Lung (tissue), 12 donors: ENCODE measurements around the gene RBFOX2. TPM values are rescaled to one million over a fixed set of nuclear protein-coding genes. Genes with fewer than 3 reads are reported as not detected.

ENCODE experiments used
- ATAC-seq: fragments of 200-7000 bp; cut with Tn5 transposase; one replicate; pipeline ENCODE4 v1.9.1; 2020; ENCODE audit warnings: moderate number of reproducible peaks; ENCODE audit not compliant: insufficient read depth, low FRiP score
- DNase-seq, 3 donors: peaks; one replicate each; pipeline ENCODE4 v3.0.0-alpha.2; 2013 to 2017
- H3K27ac ChIP-seq, 2 donors: one replicate each; pipeline ENCODE4 v1.5.1; 2013; ENCODE audit warnings: mild to moderate bottlenecking in 2 of 2, moderate library complexity in 2 of 2, control low read depth in 1 of 2, inconsistent platforms in 1 of 2, low read depth in 1 of 2, low read length in 1 of 2
- H3K27me3 ChIP-seq, 3 donors: one replicate each; pipeline ENCODE4 v1.5.1; 2013; ENCODE audit warnings: low read length in 2 of 3; ENCODE audit not compliant: control insufficient read depth in 3 of 3, insufficient read depth in 3 of 3
- H3K36me3 ChIP-seq, 4 donors: one replicate each; pipeline ENCODE4 v1.5.1; 2013; ENCODE audit warnings: low read length in 4 of 4, mild to moderate bottlenecking in 1 of 4, moderate library complexity in 1 of 4; ENCODE audit not compliant: control insufficient read depth in 4 of 4, insufficient read depth in 4 of 4
- H3K4me1 ChIP-seq, 5 donors: one replicate each; pipeline ENCODE4 v1.5.1; 2013; ENCODE audit warnings: low read length in 5 of 5, mild to moderate bottlenecking in 2 of 5, moderate library complexity in 1 of 5; ENCODE audit not compliant: control insufficient read depth in 5 of 5, insufficient read depth in 5 of 5
- H3K4me3 ChIP-seq: one replicate; pipeline ENCODE4 v1.5.1; 2013; ENCODE audit warnings: mild to moderate bottlenecking, control low read depth, moderate library complexity
- H3K9ac ChIP-seq, 2 donors: one replicate each; pipeline ENCODE4 v1.5.1; 2013; ENCODE audit warnings: low read length in 2 of 2, control low read depth in 1 of 2; ENCODE audit not compliant: insufficient read depth in 1 of 2
- H3K9me3 ChIP-seq, 4 donors: one replicate each; pipeline ENCODE4 v1.5.1; 2013; ENCODE audit warnings: low read length in 3 of 4, mild to moderate bottlenecking in 1 of 4, moderate library complexity in 1 of 4; ENCODE audit not compliant: control insufficient read depth in 4 of 4, insufficient read depth in 3 of 4
- WGBS, 2 donors: extraction: QIAGEN DNeasy Blood & Tissue Kit; methylation state at CpG; one replicate each; pipeline ENCODE4 v1.1.7; 2013; 5-methylcytosine and 5-hydroxymethylcytosine counted together
- polyA plus RNA-seq, 2 donors: library from polyadenylated mRNA; stranded (reverse); fragments of 200-250 nt; gene quantifications; one replicate each; pipeline ENCODE4 v1.2.1, GENCODE V29; 2013
- total RNA-seq, 2 donors: library from RNA; depleted of rRNA in 1 of 2; stranded (reverse); fragments of >200 nt in 1 of 2; gene quantifications; one replicate each; pipeline ENCODE4 v1.2.1, GENCODE V29; 2014 to 2021
- TF ChIP-seq, protein P1 (sequence below): IDR thresholded peaks from 2 replicates; pipeline ENCODE4 v1.5.1; 2012; ENCODE audit warnings: mild to moderate bottlenecking; ENCODE audit errors: control extremely low read depth, extremely low read depth
- donor health status: control.
- donor health status: control.
- donor health status: Bipolar disorder and iron deficiency.
- donor health status: healthy.
- donor health status: DM: yes; HTN: yes; CAD: no.

The RBFOX2 gene
- total and polyA plus RNA-seq, 4 donors = 16.5 to 195 (median 43.3) TPM

DNA sequence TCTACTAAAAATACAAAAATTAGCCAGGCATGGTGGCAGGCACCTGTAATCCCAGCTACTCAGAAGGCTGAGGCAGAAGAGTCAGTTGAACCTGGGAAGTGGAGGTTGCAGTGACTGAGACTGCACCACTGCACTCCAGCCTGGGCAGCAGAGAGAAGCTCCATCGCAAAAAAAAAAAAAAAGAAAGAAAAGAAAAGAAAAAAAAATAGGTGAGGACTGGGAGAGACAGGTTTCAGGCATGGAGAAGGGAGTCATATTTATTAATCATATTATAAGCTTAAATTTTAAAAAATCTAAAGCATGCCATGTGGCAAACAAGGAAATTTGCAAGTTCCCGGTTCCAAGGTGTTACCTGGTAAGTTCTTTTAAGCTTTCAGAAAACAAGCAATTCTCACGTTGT lies 311.1 kb downstream of the RBFOX2 start, which contains the start of gene APOL5:
TSS of gene APOL5 (plus strand) at position 301 of the 400 bp plus-strand sequence. CDS start at position 301, 0 bp downstream.
- Histone ChIP-seq H3K4me3 (no peak within 1 kb of the TSS), H3K27ac (no peak within 1 kb of the TSS), H3K36me3 (no peaks in the 10 kb centered on the region), H3K27me3 (no peaks in the 10 kb centered on the region), H3K4me1 (no peaks in the 10 kb centered on the region), H3K9ac (no peak within 1 kb of the TSS), H3K9me3 (no peaks in the 10 kb centered on the region)
- WGBS, 2 donors = 75 to 80% methylated on average over 3 of the region's 3 CpGs
- ATAC-seq (no peak), DNase-seq (no peak)
- TF ChIP-seq, protein P1, sequence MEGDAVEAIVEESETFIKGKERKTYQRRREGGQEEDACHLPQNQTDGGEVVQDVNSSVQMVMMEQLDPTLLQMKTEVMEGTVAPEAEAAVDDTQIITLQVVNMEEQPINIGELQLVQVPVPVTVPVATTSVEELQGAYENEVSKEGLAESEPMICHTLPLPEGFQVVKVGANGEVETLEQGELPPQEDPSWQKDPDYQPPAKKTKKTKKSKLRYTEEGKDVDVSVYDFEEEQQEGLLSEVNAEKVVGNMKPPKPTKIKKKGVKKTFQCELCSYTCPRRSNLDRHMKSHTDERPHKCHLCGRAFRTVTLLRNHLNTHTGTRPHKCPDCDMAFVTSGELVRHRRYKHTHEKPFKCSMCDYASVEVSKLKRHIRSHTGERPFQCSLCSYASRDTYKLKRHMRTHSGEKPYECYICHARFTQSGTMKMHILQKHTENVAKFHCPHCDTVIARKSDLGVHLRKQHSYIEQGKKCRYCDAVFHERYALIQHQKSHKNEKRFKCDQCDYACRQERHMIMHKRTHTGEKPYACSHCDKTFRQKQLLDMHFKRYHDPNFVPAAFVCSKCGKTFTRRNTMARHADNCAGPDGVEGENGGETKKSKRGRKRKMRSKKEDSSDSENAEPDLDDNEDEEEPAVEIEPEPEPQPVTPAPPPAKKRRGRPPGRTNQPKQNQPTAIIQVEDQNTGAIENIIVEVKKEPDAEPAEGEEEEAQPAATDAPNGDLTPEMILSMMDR = no peak

DNA sequence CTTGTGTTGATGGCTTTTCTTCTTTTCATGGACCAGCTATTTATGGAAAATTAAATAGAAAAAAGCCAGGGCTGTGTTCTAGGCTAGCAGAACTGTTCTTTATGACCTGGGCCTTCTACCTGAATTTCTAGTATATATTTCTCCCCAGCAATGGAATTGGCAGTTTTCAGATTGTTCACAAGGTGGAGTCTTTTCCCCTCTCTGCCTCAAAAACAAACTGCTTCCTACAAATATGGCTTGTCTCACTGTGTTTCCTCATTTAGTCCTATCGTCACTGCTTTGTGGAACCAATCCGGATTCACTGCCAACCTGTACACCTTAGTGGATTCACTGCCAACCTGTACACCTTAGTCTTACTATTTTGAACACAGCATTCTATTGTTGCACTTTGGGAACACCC lies 316.0 kb downstream of the RBFOX2 start:
- Histone ChIP-seq H3K36me3 (no peaks in the 10 kb centered on the region), H3K4me3 (no peak overlapping the region), H3K9ac (no peak overlapping the region), H3K27ac (no peak overlapping the region), H3K4me1 (peaks cover 0 to 4% (median 0%) of the 10 kb centered on the region in 5 donors), H3K9me3 (no peaks in the 10 kb centered on the region), H3K27me3 (no peaks in the 10 kb centered on the region)
- WGBS, 2 donors = 90 to 96% methylated on average over 2 of the region's 2 CpGs
- ATAC-seq (no peak), DNase-seq (no peak)
- TF ChIP-seq, protein P1 = no peak

DNA sequence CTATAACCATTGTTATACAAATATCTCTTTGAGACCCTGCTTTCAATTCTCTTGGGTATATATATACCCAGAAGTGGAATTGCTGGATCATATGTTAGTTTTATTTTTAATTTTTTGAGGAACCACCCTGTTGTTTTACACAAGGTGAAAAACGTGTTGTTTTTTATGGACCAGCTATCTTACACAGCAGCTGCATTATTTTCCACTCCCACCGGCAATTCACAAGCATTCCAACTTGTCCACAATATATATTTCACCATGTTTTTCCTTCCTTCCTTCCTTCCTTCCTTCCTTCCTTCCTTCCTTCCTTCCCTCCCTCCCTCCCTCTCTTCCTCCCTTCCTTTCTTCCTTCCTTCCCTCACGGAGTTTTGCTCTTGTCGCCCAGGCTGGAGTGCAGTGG lies 317.3 kb downstream of the RBFOX2 start:
- Histone ChIP-seq H3K36me3 (no peaks in the 10 kb centered on the region), H3K4me1 (peaks cover 0 to 4% (median 0%) of the 10 kb centered on the region in 5 donors), H3K27ac (no peak overlapping the region), H3K27me3 (no peaks in the 10 kb centered on the region), H3K9me3 (no peaks in the 10 kb centered on the region), H3K9ac (no peak overlapping the region), H3K4me3 (no peak overlapping the region)
- no peak for ATAC-seq
- no peak for DNase-seq
- TF ChIP-seq, protein P1 = no peak
- 67 to 79% methylated on average over 4 of the region's 4 CpGs for WGBS, 2 donors

DNA sequence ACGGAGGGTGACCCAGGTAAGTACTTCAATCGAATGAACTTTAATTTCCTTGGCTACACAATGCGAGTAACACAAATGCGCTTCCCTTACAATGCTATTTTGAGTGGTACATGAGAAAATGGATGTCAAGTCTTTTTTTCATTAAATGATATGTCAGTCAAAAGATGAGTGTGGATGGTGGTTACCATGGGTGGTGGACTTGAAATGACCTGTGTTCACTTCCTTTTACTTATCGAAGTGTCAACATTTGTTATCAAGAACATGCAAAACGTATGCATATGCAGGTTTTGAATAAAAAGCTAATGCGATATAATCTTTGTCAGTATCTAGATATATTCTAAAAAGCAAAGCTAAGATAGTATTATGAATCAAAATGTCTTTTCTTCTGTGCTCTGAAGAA lies 319.7 kb downstream of the RBFOX2 start:
- H3K4me3 ChIP-seq = no peak overlapping the region
- no peak for DNase-seq
- H3K27ac ChIP-seq = no peak overlapping the region
- TF ChIP-seq, protein P1 = no peak
- peaks cover 0 to 4% (median 0%) of the 10 kb centered on the region in 5 donors for H3K4me1 ChIP-seq
- H3K9ac ChIP-seq = no peak overlapping the region
- H3K27me3 ChIP-seq = no peaks in the 10 kb centered on the region
- H3K36me3 ChIP-seq = no peaks in the 10 kb centered on the region
- no peak for ATAC-seq
- no peaks in the 10 kb centered on the region for H3K9me3 ChIP-seq
- WGBS, 2 donors = 80 to 87% methylated on average over 7 of the region's 7 CpGs
